DOHH2 (cell line): Measurements from ENCODE around the gene RNF148.

Experiments
- EZH2phosphoT487 ChIP-seq: fragments of 200-600 bp; sonication (generic); IDR thresholded peaks from 2 replicates; pipeline ENCODE4 v1.6.1; 2017; ENCODE audit warnings: borderline replicate concordance, mild to moderate bottlenecking, antibody characterized with exemption, low read length, moderate library complexity, mixed read lengths
- TF ChIP-seq, protein P1 (sequence below): fragments of 200-600 bp; sonication (generic); IDR thresholded peaks from one replicate; pipeline ENCODE4 v1.5.1; 2014; ENCODE audit warnings: antibody characterized with exemption, mild to moderate bottlenecking, low read depth, low read length; ENCODE audit not compliant: poor library complexity, severe bottlenecking

DNA sequence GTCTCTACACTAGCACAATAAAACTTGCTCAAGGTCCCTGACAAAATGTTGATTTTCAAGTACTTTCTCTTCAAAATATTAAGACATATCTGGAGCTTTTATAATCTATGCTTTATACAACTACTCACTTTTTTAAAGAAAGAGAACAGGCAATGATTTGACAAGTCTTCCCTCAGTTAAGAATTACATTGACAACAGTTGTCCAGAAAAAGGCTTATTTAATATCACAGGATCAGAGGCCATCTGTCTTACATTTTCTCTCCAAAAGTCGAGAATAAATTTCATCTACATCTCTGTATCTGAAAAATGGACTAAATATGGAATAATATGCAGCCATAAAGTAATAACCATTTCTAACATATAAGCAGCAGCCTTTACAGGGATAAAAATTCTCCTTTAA is 8.2 kb upstream of the RNF148 start:
- TF ChIP-seq, protein P1, sequence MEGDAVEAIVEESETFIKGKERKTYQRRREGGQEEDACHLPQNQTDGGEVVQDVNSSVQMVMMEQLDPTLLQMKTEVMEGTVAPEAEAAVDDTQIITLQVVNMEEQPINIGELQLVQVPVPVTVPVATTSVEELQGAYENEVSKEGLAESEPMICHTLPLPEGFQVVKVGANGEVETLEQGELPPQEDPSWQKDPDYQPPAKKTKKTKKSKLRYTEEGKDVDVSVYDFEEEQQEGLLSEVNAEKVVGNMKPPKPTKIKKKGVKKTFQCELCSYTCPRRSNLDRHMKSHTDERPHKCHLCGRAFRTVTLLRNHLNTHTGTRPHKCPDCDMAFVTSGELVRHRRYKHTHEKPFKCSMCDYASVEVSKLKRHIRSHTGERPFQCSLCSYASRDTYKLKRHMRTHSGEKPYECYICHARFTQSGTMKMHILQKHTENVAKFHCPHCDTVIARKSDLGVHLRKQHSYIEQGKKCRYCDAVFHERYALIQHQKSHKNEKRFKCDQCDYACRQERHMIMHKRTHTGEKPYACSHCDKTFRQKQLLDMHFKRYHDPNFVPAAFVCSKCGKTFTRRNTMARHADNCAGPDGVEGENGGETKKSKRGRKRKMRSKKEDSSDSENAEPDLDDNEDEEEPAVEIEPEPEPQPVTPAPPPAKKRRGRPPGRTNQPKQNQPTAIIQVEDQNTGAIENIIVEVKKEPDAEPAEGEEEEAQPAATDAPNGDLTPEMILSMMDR: no peak
- TF ChIP-seq EZH2phosphoT487: no peak
